Measurements from ENCODE around the gene PTPRJ.

Gene PTPRJ

GRCh38 chr11:48127521-48128183 lies 147.3 kb downstream of the PTPRJ start:
- Histone ChIP-seq H3K9me3 (ENCODE audit: control insufficient read depth, insufficient read depth, low read length) (no peaks in the 10 kb centered on the region), H3K36me3 (ENCODE audit: control insufficient read depth, low read length) (no peaks in the 10 kb centered on the region), H4K20me1 (ENCODE audit: control insufficient read depth, insufficient read depth, low read depth, low read length) (no peaks in the 10 kb centered on the region), H3K27ac (ENCODE audit: low read depth, low read length) (no peak overlapping the region), H3K79me2 (ENCODE audit: control insufficient read depth, low read length) (no peaks in the 10 kb centered on the region), H3K4me2 (ENCODE audit: low read length) (no peak overlapping the region), H3K4me3 (ENCODE audit: low read length) (no peak overlapping the region), H3F3A (ENCODE audit: control insufficient read depth, insufficient read depth) (no peaks in the 10 kb centered on the region), H3K9me2 (replicated peaks; ENCODE audit: control insufficient read depth, low read length) (no peaks in the 10 kb centered on the region), H3K4me1 (ENCODE audit: control insufficient read depth, low read length) (peaks cover 9% of the 10 kb centered on the region), H3K27me3 (ENCODE audit: control insufficient read depth, low read length) (no peaks in the 10 kb centered on the region)
- TF ChIP-seq EZH2phosphoT487 (IDR thresholded peaks at IDR 0.05; ENCODE audit: borderline replicate concordance, low read length) (no peak), CTCF (IDR thresholded peaks at IDR 0.05; ENCODE audit: low read depth, low read length, poor library complexity, severe bottlenecking) (no peak)

GRCh38 chr11:48129697-48130395 lies 149.5 kb downstream of the PTPRJ start:
- Histone ChIP-seq H3K4me2 (ENCODE audit: low read length) (no peak overlapping the region), H3F3A (ENCODE audit: control insufficient read depth, insufficient read depth) (no peaks in the 10 kb centered on the region), H3K9me3 (ENCODE audit: control insufficient read depth, insufficient read depth, low read length) (no peaks in the 10 kb centered on the region), H3K4me3 (ENCODE audit: low read length) (no peak overlapping the region), H3K27me3 (ENCODE audit: control insufficient read depth, low read length) (no peaks in the 10 kb centered on the region), H3K4me1 (ENCODE audit: control insufficient read depth, low read length) (no peaks in the 10 kb centered on the region), H3K9me2 (replicated peaks; ENCODE audit: control insufficient read depth, low read length) (no peaks in the 10 kb centered on the region), H3K36me3 (ENCODE audit: control insufficient read depth, low read length) (no peaks in the 10 kb centered on the region), H3K79me2 (ENCODE audit: control insufficient read depth, low read length) (no peaks in the 10 kb centered on the region), H4K20me1 (ENCODE audit: control insufficient read depth, insufficient read depth, low read depth, low read length) (no peaks in the 10 kb centered on the region), H3K27ac (ENCODE audit: low read depth, low read length) (no peak overlapping the region)
- no peak for TF ChIP-seq CTCF (IDR thresholded peaks at IDR 0.05; ENCODE audit: low read depth, low read length, poor library complexity, severe bottlenecking)

- no peaks in the 10 kb centered on the region for H3K79me2 ChIP-seq (ENCODE audit: control insufficient read depth, low read length)
- H3K4me1 ChIP-seq (ENCODE audit: control insufficient read depth, low read length), result no peaks in the 10 kb centered on the region
- no peaks in the 10 kb centered on the region for H4K20me1 ChIP-seq (ENCODE audit: control insufficient read depth, insufficient read depth, low read depth, low read length)
- no peak overlapping the region for H3K4me3 ChIP-seq (ENCODE audit: low read length)
- no peaks in the 10 kb centered on the region for H3K27me3 ChIP-seq (ENCODE audit: control insufficient read depth, low read length)
- no peaks in the 10 kb centered on the region for H3K9me2 ChIP-seq (replicated peaks; ENCODE audit: control insufficient read depth, low read length)
- H3K4me2 ChIP-seq (ENCODE audit: low read length), result no peak overlapping the region
- no peak overlapping the region for H3K27ac ChIP-seq (ENCODE audit: low read depth, low read length)
- no peaks in the 10 kb centered on the region for H3F3A ChIP-seq (ENCODE audit: control insufficient read depth, insufficient read depth)
- TF ChIP-seq CTCF (IDR thresholded peaks at IDR 0.05; ENCODE audit: low read depth, low read length, poor library complexity, severe bottlenecking) (no peak), EZH2phosphoT487 (IDR thresholded peaks at IDR 0.05; ENCODE audit: borderline replicate concordance, low read length) (no peak)
- no peaks in the 10 kb centered on the region for H3K9me3 ChIP-seq (ENCODE audit: control insufficient read depth, insufficient read depth, low read length)
- H3K36me3 ChIP-seq (ENCODE audit: control insufficient read depth, low read length), result no peaks in the 10 kb centered on the region
These were observed 154.0 kb downstream of the PTPRJ start for GRCh38 chr11:48134221-48134922.
